Measurements from ENCODE around the gene CTSW. TPM values are rescaled to one million over a fixed set of nuclear protein-coding genes. Genes with fewer than 3 reads are reported as not detected.
A peak's percentile ranks its signal among the peaks of the same experiment; 100 is the strongest.
"Not testable (repeated sequence)": the region's sequence is repeated elsewhere in the genome, so short reads cannot be mapped to it uniquely, and the experiment has no call there.

The CTSW gene, protein sequence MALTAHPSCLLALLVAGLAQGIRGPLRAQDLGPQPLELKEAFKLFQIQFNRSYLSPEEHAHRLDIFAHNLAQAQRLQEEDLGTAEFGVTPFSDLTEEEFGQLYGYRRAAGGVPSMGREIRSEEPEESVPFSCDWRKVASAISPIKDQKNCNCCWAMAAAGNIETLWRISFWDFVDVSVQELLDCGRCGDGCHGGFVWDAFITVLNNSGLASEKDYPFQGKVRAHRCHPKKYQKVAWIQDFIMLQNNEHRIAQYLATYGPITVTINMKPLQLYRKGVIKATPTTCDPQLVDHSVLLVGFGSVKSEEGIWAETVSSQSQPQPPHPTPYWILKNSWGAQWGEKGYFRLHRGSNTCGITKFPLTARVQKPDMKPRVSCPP
- polyA plus RNA-seq (2013, experiment 1 of 2), result 0.11 TPM
- polyA plus RNA-seq (2013, experiment 2 of 2), result not detected

DNA sequence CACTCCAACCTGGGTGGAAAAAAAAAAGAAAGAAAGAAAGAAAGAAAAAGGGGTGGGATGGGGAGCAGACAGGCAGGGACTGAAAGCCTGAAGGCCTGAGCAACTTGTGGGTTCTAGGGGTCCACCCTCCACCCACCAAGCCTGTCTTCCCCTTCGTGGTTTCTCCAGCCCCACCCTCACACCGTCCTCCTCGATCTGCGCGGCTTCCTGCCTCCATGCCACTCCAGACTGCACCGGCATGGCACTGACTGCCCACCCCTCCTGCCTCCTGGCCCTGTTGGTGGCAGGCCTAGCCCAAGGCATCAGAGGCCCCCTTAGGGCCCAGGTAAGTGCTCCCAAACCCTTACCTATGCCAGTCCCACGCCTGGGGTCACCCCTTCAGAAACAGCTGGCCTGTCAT lies at the start of gene CTSW:
TSS of gene CTSW (plus strand) at position 221 of the 400 bp plus-strand sequence. CDS start at position 239, 18 bp downstream.
- H2BK5ac ChIP-seq (ENCODE audit: low read depth, low read length, poor library complexity, severe bottlenecking), result no peak within 1 kb of the TSS
- peaks cover 27 to 39% of the 10 kb centered on the region in 2 experiments for H3K36me3 ChIP-seq (ENCODE audit: control insufficient read depth in 1 of 2, insufficient read depth in 2 of 2, low read depth in 1 of 2, low read length in 2 of 2)
- no peak within 1 kb of the TSS for H3K4ac ChIP-seq (ENCODE audit: low read depth in 1 of 2, low read length in 2 of 2)
- no peak within 1 kb of the TSS for H2AFZ ChIP-seq (ENCODE audit: low read depth, low read length)
- H3K79me1 ChIP-seq (replicated peaks; ENCODE audit: low read length, poor library complexity, severe bottlenecking), result peaks cover 14% of the 10 kb centered on the region
- WGBS, result 79% methylated on average over 7 of the region's 7 CpGs
- no peak within 1 kb of the TSS for H3K18ac ChIP-seq (ENCODE audit: low read depth in 1 of 2, low read length in 2 of 2)
- no peak within 1 kb of the TSS for H4K91ac ChIP-seq (ENCODE audit: low read length)
- H3K27ac ChIP-seq (ENCODE audit: low read length, poor library complexity, severe bottlenecking), result no peak within 1 kb of the TSS
- H2BK120ac ChIP-seq (ENCODE audit: low read depth, low read length), result no peak within 1 kb of the TSS
- H2BK15ac ChIP-seq (ENCODE audit: low read depth, poor library complexity, severe bottlenecking), result no peak within 1 kb of the TSS
- peak within 1 kb of the TSS; percentile 21 for H4K8ac ChIP-seq (ENCODE audit: low read length)
- peaks cover 2% of the 10 kb centered on the region for H3K4me1 ChIP-seq (ENCODE audit: control insufficient read depth, insufficient read depth, low read depth, low read length)
- H2BK12ac ChIP-seq (ENCODE audit: low read length in 2 of 2), result peak within 1 kb of the TSS; percentile 31 to 64
- no peaks in the 10 kb centered on the region for H3K27me3 ChIP-seq (ENCODE audit: control insufficient read depth in 1 of 2, insufficient read depth in 1 of 2, low read length in 2 of 2)
- DNase-seq, result no peak
- no peaks in the 10 kb centered on the region for H3K9me3 ChIP-seq (ENCODE audit: control insufficient read depth, low read length)
- no peak within 1 kb of the TSS for H3K9ac ChIP-seq (ENCODE audit: low read length)
- H3K23ac ChIP-seq (ENCODE audit: low read length in 2 of 2), result no peak within 1 kb of the TSS
- no peak within 1 kb of the TSS for H3K14ac ChIP-seq (ENCODE audit: low read length in 2 of 2)
- no peak within 1 kb of the TSS for H2AK5ac ChIP-seq (ENCODE audit: low read length, severe bottlenecking)
- H3K4me2 ChIP-seq (ENCODE audit: low read length, poor library complexity, severe bottlenecking), result no peak within 1 kb of the TSS
- H3K4me3 ChIP-seq (ENCODE audit: insufficient read depth in 1 of 2, low read depth in 1 of 2, low read length in 2 of 2), result no peak within 1 kb of the TSS

DNA sequence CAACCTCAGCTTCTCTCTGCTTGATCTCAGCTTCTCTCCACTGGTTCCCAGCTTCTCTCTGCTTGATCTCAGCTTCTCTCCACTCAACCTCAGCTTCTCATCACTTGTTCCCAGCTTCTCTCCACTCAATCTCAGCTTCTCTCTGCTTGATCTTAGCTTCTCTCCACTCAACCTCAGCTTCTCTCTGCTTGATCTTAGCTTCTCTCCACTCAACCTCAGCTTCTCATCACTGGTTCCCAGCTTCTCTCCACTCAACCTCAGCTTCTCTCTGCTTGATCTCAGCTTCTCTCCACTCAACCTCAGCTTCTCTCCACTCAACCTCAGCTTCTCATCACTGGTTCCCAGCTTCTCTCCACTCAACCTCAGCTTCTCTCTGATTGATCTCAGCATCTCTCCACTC lies 47.4 kb upstream of the CTSW start:
- not testable (repeated sequence) for H3K4me2 ChIP-seq (ENCODE audit: low read length, poor library complexity, severe bottlenecking)

DNA sequence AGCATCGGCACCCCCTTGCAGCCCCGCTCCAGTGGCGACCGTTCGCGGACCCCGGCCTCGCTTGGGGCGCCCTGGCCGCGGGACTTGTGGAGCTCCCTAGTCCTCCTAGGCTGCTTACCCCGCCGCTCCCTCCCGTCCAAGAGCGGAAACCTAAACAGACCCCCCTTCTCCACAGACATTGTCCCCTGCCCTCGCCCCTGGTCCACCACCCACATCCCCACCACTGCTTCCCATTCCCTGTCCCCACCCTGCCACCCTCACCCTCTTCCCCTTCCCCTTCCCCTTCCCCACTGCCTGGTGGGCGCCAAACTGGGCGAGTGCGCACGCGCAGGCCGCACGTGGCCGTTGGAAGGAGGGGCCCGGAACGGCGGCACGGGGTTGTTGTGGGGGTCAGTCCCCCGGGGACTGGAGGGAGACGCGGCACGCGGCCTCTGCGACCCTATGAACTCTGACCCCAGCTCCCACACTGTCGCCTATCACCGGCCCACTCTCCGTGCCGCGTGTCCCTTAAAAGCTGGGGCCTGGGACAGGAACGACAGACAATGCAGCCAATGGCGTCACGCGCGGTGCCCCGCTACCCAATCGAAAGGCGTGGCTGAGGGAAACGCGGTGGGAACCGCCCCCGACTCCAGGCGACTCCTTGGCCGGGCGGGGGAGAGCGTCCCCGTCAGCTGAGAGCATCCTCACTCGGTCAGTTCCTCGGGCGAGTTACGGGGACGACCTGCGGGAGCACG lies 46.2 kb upstream of the CTSW start, which contains the start of gene SNX32:
TSS of gene SNX32 (plus strand) at position 667 of the 734 bp plus-strand sequence. CDS start 103 bp downstream, outside the sequence.
- Histone ChIP-seq H3K14ac (ENCODE audit: low read length in 2 of 2) (peak within 1 kb of the TSS in 1 of 2 experiments; percentile 93), H3K4me2 (ENCODE audit: low read length, poor library complexity, severe bottlenecking) (peak within 1 kb of the TSS; percentile 64), H2AFZ (ENCODE audit: low read depth, low read length) (peak within 1 kb of the TSS; percentile 48), H3K4ac (ENCODE audit: low read depth in 1 of 2, low read length in 2 of 2) (peak within 1 kb of the TSS in 1 of 2 experiments; percentile 57), H3K27ac (ENCODE audit: low read length, poor library complexity, severe bottlenecking) (no peak within 1 kb of the TSS), H2BK120ac (ENCODE audit: low read depth, low read length) (peak within 1 kb of the TSS; percentile 22), H4K91ac (ENCODE audit: low read length) (peak within 1 kb of the TSS; percentile 91), H2AK5ac (ENCODE audit: low read length, severe bottlenecking) (no peak within 1 kb of the TSS), H2BK15ac (ENCODE audit: low read depth, poor library complexity, severe bottlenecking) (peak within 1 kb of the TSS; percentile 84), H2BK12ac (ENCODE audit: low read length in 2 of 2) (peak within 1 kb of the TSS; percentile 0 to 18), H3K9me3 (ENCODE audit: control insufficient read depth, low read length) (no peaks in the 10 kb centered on the region), H3K18ac (ENCODE audit: low read depth in 1 of 2, low read length in 2 of 2) (peak within 1 kb of the TSS; percentile 72 to 87), H4K8ac (ENCODE audit: low read length) (peak within 1 kb of the TSS; percentile 96), H3K36me3 (ENCODE audit: control insufficient read depth in 1 of 2, insufficient read depth in 2 of 2, low read depth in 1 of 2, low read length in 2 of 2) (no peaks in the 10 kb centered on the region), H3K4me3 (ENCODE audit: insufficient read depth in 1 of 2, low read depth in 1 of 2, low read length in 2 of 2) (peak within 1 kb of the TSS; percentile 50 to 84), H3K79me1 (replicated peaks; ENCODE audit: low read length, poor library complexity, severe bottlenecking) (no peaks in the 10 kb centered on the region), H3K23ac (ENCODE audit: low read length in 2 of 2) (no peak within 1 kb of the TSS), H2BK5ac (ENCODE audit: low read depth, low read length, poor library complexity, severe bottlenecking) (no peak within 1 kb of the TSS), H3K27me3 (ENCODE audit: control insufficient read depth in 1 of 2, insufficient read depth in 1 of 2, low read length in 2 of 2) (peaks cover 25 to 41% of the 10 kb centered on the region in 2 experiments), H3K9ac (ENCODE audit: low read length) (peak within 1 kb of the TSS; percentile 83), H3K4me1 (ENCODE audit: control insufficient read depth, insufficient read depth, low read depth, low read length) (peaks cover 16% of the 10 kb centered on the region)
- peak; percentile 93 for DNase-seq
- WGBS, result 6% methylated on average over 55 of the region's 63 CpGs

More for the DNA sequence above, 47.4 kb upstream of the CTSW start:
- not testable (repeated sequence) for H3K4ac ChIP-seq (ENCODE audit: low read depth in 1 of 2, low read length in 2 of 2); DNase-seq; H4K8ac ChIP-seq (ENCODE audit: low read length); H3K14ac ChIP-seq (ENCODE audit: low read length in 2 of 2); H2BK5ac ChIP-seq (ENCODE audit: low read depth, low read length, poor library complexity, severe bottlenecking); H3K9me3 ChIP-seq (ENCODE audit: control insufficient read depth, low read length); H3K36me3 ChIP-seq (ENCODE audit: control insufficient read depth in 1 of 2, insufficient read depth in 2 of 2, low read depth in 1 of 2, low read length in 2 of 2); H2BK12ac ChIP-seq (ENCODE audit: low read length in 2 of 2); H3K18ac ChIP-seq (ENCODE audit: low read depth in 1 of 2, low read length in 2 of 2); H3K9ac ChIP-seq (ENCODE audit: low read length); H3K79me1 ChIP-seq (replicated peaks; ENCODE audit: low read length, poor library complexity, severe bottlenecking); H2AK5ac ChIP-seq (ENCODE audit: low read length, severe bottlenecking); H2AFZ ChIP-seq (ENCODE audit: low read depth, low read length); H2BK15ac ChIP-seq (ENCODE audit: low read depth, poor library complexity, severe bottlenecking); H3K27ac ChIP-seq (ENCODE audit: low read length, poor library complexity, severe bottlenecking); H3K4me3 ChIP-seq (ENCODE audit: insufficient read depth in 1 of 2, low read depth in 1 of 2, low read length in 2 of 2); H4K91ac ChIP-seq (ENCODE audit: low read length); H2BK120ac ChIP-seq (ENCODE audit: low read depth, low read length); H3K23ac ChIP-seq (ENCODE audit: low read length in 2 of 2)
- Histone ChIP-seq H3K4me1 (ENCODE audit: control insufficient read depth, insufficient read depth, low read depth, low read length) (peaks cover 16% of the 10 kb centered on the region), H3K27me3 (ENCODE audit: control insufficient read depth in 1 of 2, insufficient read depth in 1 of 2, low read length in 2 of 2) (peaks cover 25 to 49% of the 10 kb centered on the region in 2 experiments)

- no peak for DNase-seq
- no peak overlapping the region for H2BK5ac ChIP-seq (ENCODE audit: low read depth, low read length, poor library complexity, severe bottlenecking)
- H3K9ac ChIP-seq (ENCODE audit: low read length), result peak overlapping the region; percentile 83
- H2BK15ac ChIP-seq (ENCODE audit: low read depth, poor library complexity, severe bottlenecking), result no peak overlapping the region
- no peaks in the 10 kb centered on the region for H3K79me1 ChIP-seq (replicated peaks; ENCODE audit: low read length, poor library complexity, severe bottlenecking)
- peak overlapping the region; percentile 78 for H4K91ac ChIP-seq (ENCODE audit: low read length)
- H3K4me2 ChIP-seq (ENCODE audit: low read length, poor library complexity, severe bottlenecking), result peak overlapping the region; percentile 64
- no peak overlapping the region for H3K4ac ChIP-seq (ENCODE audit: low read depth in 1 of 2, low read length in 2 of 2)
- H2BK120ac ChIP-seq (ENCODE audit: low read depth, low read length), result no peak overlapping the region
- peak overlapping the region; percentile 41 to 84 for H3K4me3 ChIP-seq (ENCODE audit: insufficient read depth in 1 of 2, low read depth in 1 of 2, low read length in 2 of 2)
- H3K36me3 ChIP-seq (ENCODE audit: control insufficient read depth in 1 of 2, insufficient read depth in 2 of 2, low read depth in 1 of 2, low read length in 2 of 2), result no peaks in the 10 kb centered on the region
- no peaks in the 10 kb centered on the region for H3K9me3 ChIP-seq (ENCODE audit: control insufficient read depth, low read length)
- peak overlapping the region; percentile 91 for H4K8ac ChIP-seq (ENCODE audit: low read length)
- no peak overlapping the region for H2AK5ac ChIP-seq (ENCODE audit: low read length, severe bottlenecking)
- no peak overlapping the region for H3K23ac ChIP-seq (ENCODE audit: low read length in 2 of 2)
- H2BK12ac ChIP-seq (ENCODE audit: low read length in 2 of 2), result peak overlapping the region in 1 of 2 experiments; percentile 18
- peak overlapping the region in 1 of 2 experiments; percentile 93 for H3K14ac ChIP-seq (ENCODE audit: low read length in 2 of 2)
- peak overlapping the region; percentile 14 to 72 for H3K18ac ChIP-seq (ENCODE audit: low read depth in 1 of 2, low read length in 2 of 2)
- no peak overlapping the region for H3K27ac ChIP-seq (ENCODE audit: low read length, poor library complexity, severe bottlenecking)
- WGBS, result 70% methylated on average over 6 of the region's 6 CpGs
- H2AFZ ChIP-seq (ENCODE audit: low read depth, low read length), result peak overlapping the region; percentile 46
- peaks cover 16% of the 10 kb centered on the region for H3K4me1 ChIP-seq (ENCODE audit: control insufficient read depth, insufficient read depth, low read depth, low read length)
- peaks cover 24 to 35% of the 10 kb centered on the region in 2 experiments for H3K27me3 ChIP-seq (ENCODE audit: control insufficient read depth in 1 of 2, insufficient read depth in 1 of 2, low read length in 2 of 2)
Observed at GRCh38 chr11:65834202-65834601, 45.4 kb upstream of the CTSW start.
